H1 (cell line): Measurements from ENCODE around the gene SFTPB. TPM values are rescaled to one million over a fixed set of nuclear protein-coding genes. Genes with fewer than 3 reads are reported as not detected.

Experiments
- BCL11A ChIP-seq, 2 experiments: IDR thresholded peaks; one replicate each; pipeline ENCODE4 v1.6.1; 2011; ENCODE audit warnings: low read depth in 2 of 2, low read length in 2 of 2, mild to moderate bottlenecking in 2 of 2
- MAFK ChIP-seq: IDR thresholded peaks from 2 replicates; pipeline ENCODE4 v1.6.1; 2012; ENCODE audit warnings: low read depth, mild to moderate bottlenecking, improper control_type of control experiment, low read length
- SIN3A ChIP-seq, 2 experiments: IDR thresholded peaks in 1 of 2; conservative IDR thresholded peaks in 1 of 2; 2 replicates each; pipeline ENCODE4 v1.6.1; 2011 to 2012; ENCODE audit warnings: low read length in 2 of 2, improper control_type of control experiment in 1 of 2, low read depth in 1 of 2, mild to moderate bottlenecking in 1 of 2
- SIRT6 ChIP-seq: IDR thresholded peaks from one replicate; pipeline ENCODE4 v1.7.1; 2012; ENCODE audit warnings: low read length, inconsistent platforms
- TAF1 ChIP-seq: IDR thresholded peaks from 2 replicates; pipeline ENCODE4 v1.6.1; 2011; ENCODE audit warnings: mild to moderate bottlenecking, low read depth, low read length
- TAF7 ChIP-seq: optimal IDR thresholded peaks from 2 replicates; pipeline ENCODE3; 2011; ENCODE audit warnings: low read depth, mild to moderate bottlenecking, inconsistent platforms, low read length, moderate library complexity, borderline replicate concordance
- polyA plus RNA-seq, 7 experiments: library from polyadenylated mRNA; depleted of rRNA in 3 of 7; stranded (reverse) in 5 of 7; unstranded in 2 of 7; fragments of >200 nt in 5 of 7; fragments of 200-250 nt in 2 of 7; gene quantifications; 1 replicate in 5 of 7; 2 replicates in 1 of 7; 4 replicates in 1 of 7; pipeline versions ENCODE4 v1.2.1 to v1.2.3, GENCODE V29; 2011 to 2013; ENCODE audit warnings: missing spikeins in 2 of 7, mixed read lengths in 2 of 7
- total RNA-seq: library from RNA; stranded (reverse); fragmentation: NEBNext Ultra II Directional; extraction: Animal tissue kit (Norgen Biotek cat#: 25700); gene quantifications from 2 replicates; pipeline ENCODE4 v1.2.1, GENCODE V29; 2021

Gene SFTPB
- total and polyA plus RNA-seq, 2 of the 8 experiments (the other 6 are each of a cell fraction or from before 2014, with no cell fraction given), result not detected

DNA sequence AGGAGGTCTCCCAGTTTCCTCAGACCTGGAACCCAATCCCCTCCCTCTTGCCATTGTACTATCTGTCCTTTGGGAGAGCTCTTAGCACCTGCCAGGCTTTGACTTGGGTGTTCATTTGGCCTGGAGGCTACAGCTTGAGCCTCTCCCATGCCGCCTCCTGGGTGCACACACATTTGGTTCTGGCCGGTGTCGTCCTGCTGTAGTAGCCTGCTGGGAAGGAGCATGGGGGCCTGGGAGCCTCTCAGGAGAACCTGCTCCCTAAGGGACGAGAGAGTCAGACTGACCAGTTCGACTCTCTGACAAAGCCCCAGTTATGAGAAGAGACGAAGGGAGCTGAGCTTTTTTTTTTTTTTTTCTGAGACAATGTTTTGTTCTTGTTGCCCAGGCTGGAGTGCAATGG lies 7.4 kb upstream of the SFTPB start (continued):
- TF ChIP-seq MAFK (no peak), TAF7 (no peak), TAF1 (no peak), BCL11A (IDR thresholded peaks at IDR 0.05; ENCODE audit: low read depth in 2 of 2, low read length in 2 of 2) (no peak), SIN3A (conservative IDR thresholded peaks at IDR 0.05 in 1 of 2, IDR thresholded peaks at IDR 0.05 in 1 of 2; ENCODE audit: low read depth in 1 of 2, low read length in 2 of 2) (no peak), SIRT6 (no peak)
